HG03460 (cell line): ENCODE data around the gene PTPRS.
"Not testable (repeated sequence)": the region's sequence is repeated elsewhere in the genome, so short reads cannot be mapped to it uniquely, and the experiment has no call there.

Experiments
- ATAC-seq: cut with Tn5 transposase; IDR thresholded peaks from one replicate; pipeline ENCODE4 v1.9.1; 2021; ENCODE audit not compliant: unreplicated experiment

The PTPRS gene

GRCh38 chr19:5340637-5341447, at the start of gene PTPRS:
PTPRS (minus strand) TSS chr19:5340812; CDS start chr19:5286140, 54,672 bp downstream.
- no peak for ATAC-seq

- ATAC-seq, result no peak
Measured at GRCh38 chr19:5389353-5389752, 48.7 kb upstream of the PTPRS start.

GRCh38 chr19:5387472-5387871, 46.9 kb upstream of the PTPRS start:
- ATAC-seq, result no peak

GRCh38 chr19:5386841-5387240, 46.2 kb upstream of the PTPRS start:
- ATAC-seq, result no peak

GRCh38 chr19:5381197-5381596, 40.6 kb upstream of the PTPRS start:
- not testable (repeated sequence) for ATAC-seq

GRCh38 chr19:5380215-5380919, 39.8 kb upstream of the PTPRS start:
- ATAC-seq, result no peak

- no peak for ATAC-seq
Measured at GRCh38 chr19:5376928-5377327, 36.3 kb upstream of the PTPRS start.

- ATAC-seq, result no peak
Measured at GRCh38 chr19:5372572-5373200, 32.1 kb upstream of the PTPRS start.

- ATAC-seq, result no peak
Measured at GRCh38 chr19:5369962-5370367, 29.4 kb upstream of the PTPRS start.

GRCh38 chr19:5369304-5369703, 28.7 kb upstream of the PTPRS start:
- ATAC-seq, result no peak

- ATAC-seq, result no peak
Measured at GRCh38 chr19:5367530-5368133, 27.0 kb upstream of the PTPRS start.

- no peak for ATAC-seq
Measured at GRCh38 chr19:5365905-5366304, 25.3 kb upstream of the PTPRS start.

GRCh38 chr19:5364674-5365073, 24.1 kb upstream of the PTPRS start:
- ATAC-seq, result no peak

GRCh38 chr19:5361839-5362238, 21.2 kb upstream of the PTPRS start:
- not testable (repeated sequence) for ATAC-seq

GRCh38 chr19:5361407-5361806, 20.8 kb upstream of the PTPRS start:
- no peak for ATAC-seq

- no peak for ATAC-seq
Measured at GRCh38 chr19:5360003-5360780, 19.6 kb upstream of the PTPRS start.

GRCh38 chr19:5358173-5358800, 17.7 kb upstream of the PTPRS start:
- no peak for ATAC-seq

GRCh38 chr19:5357584-5357983, 17.0 kb upstream of the PTPRS start:
- no peak for ATAC-seq

- no peak for ATAC-seq
Measured at GRCh38 chr19:5356918-5357317, 16.3 kb upstream of the PTPRS start.

- no peak for ATAC-seq
Measured at GRCh38 chr19:5356428-5356827, 15.8 kb upstream of the PTPRS start.
